PC-9 (cell line): Measurements from ENCODE around the gene PAXX. TPM values are rescaled to one million over a fixed set of nuclear protein-coding genes. Genes with fewer than 3 reads are reported as not detected.
"Not testable (repeated sequence)": the region's sequence is repeated elsewhere in the genome, so short reads cannot be mapped to it uniquely, and the experiment has no call there.

Experiments
- BruUV-seq: library from RNA; stranded (reverse); fragments of 400-500 nt; replicated peaks from 2 replicates; lab custom pipeline; 2021; lab: Mats Ljungman, UMichigan
- CTCF ChIA-PET: fragments of 300-600 bp; sonication (Branson Sonifier 250); formaldehyde crosslinking; loops from one replicate; lab custom pipeline; 2022; ENCODE audit warnings: antibody characterized with exemption; lab: Charles Lee
- POLR2A ChIA-PET: fragments of 300-600 bp; sonication (Branson Sonifier 250); formaldehyde crosslinking; loops from one replicate; lab custom pipeline; 2022; ENCODE audit warnings: antibody characterized with exemption; ENCODE audit not compliant: unreplicated experiment; lab: Charles Lee
- DNase-seq, 2 experiments: peaks; one replicate each; pipeline versions ENCODE4 v3.0.0 to v3.0.0-alpha.2; 2015 to 2022; ENCODE audit warnings: mixed read lengths in 1 of 2
- H2AFZ ChIP-seq: fragments of 200-600 bp; sonication (generic); 2 replicates; pipeline ENCODE4 v1.8.1; 2017; ENCODE audit warnings: antibody characterized with exemption
- H3F3A ChIP-seq: fragments of 200-600 bp; sonication (generic); 2 replicates; pipeline ENCODE4 v1.8.1; 2017; ENCODE audit warnings: antibody characterized with exemption, mild to moderate bottlenecking, low read depth; ENCODE audit not compliant: insufficient read depth
- H3K27ac ChIP-seq: fragments of 200-600 bp; sonication (generic); 2 replicates; pipeline ENCODE4 v1.6.1; 2016; ENCODE audit warnings: mixed run types
- H3K27me3 ChIP-seq: fragments of 200-600 bp; sonication (generic); 2 replicates; pipeline ENCODE4 v1.6.1; 2016; ENCODE audit warnings: low read depth, mixed run types; ENCODE audit not compliant: insufficient read depth
- H3K36me3 ChIP-seq: fragments of 200-600 bp; sonication (generic); 2 replicates; pipeline ENCODE4 v1.6.1; 2016; ENCODE audit warnings: low read depth, mixed run types
- H3K4me1 ChIP-seq: fragments of 200-600 bp; sonication (generic); replicated peaks from 2 replicates; pipeline ENCODE4 v1.6.1; 2016; ENCODE audit warnings: mixed run types; ENCODE audit not compliant: insufficient read depth
- H3K4me2 ChIP-seq: fragments of 200-600 bp; sonication (generic); 2 replicates; pipeline ENCODE4 v1.6.1; 2017; ENCODE audit warnings: mixed run types
- H3K4me3 ChIP-seq: fragments of 200-600 bp; sonication (generic); 2 replicates; pipeline ENCODE4 v1.6.1; 2016; ENCODE audit warnings: mixed run types
- H3K79me2 ChIP-seq: fragments of 200-600 bp; sonication (generic); 2 replicates; pipeline ENCODE4 v1.6.1; 2017; ENCODE audit warnings: low read depth, mixed run types
- H3K9me2 ChIP-seq: fragments of 200-600 bp; sonication (generic); 2 replicates; pipeline ENCODE4 v1.8.1; 2017; ENCODE audit warnings: mild to moderate bottlenecking; ENCODE audit not compliant: insufficient read depth
- H3K9me3 ChIP-seq: fragments of 200-600 bp; sonication (generic); 2 replicates; pipeline ENCODE4 v1.8.1; 2016; ENCODE audit warnings: low read depth; ENCODE audit not compliant: insufficient read depth
- H4K20me1 ChIP-seq: fragments of 200-600 bp; sonication (generic); 2 replicates; pipeline ENCODE4 v1.8.1; 2017; ENCODE audit not compliant: insufficient read depth
- EZH2 ChIP-seq: fragments of 200-600 bp; sonication (generic); IDR thresholded peaks from 2 replicates; pipeline ENCODE4 v1.8.0; 2017; ENCODE audit warnings: antibody characterized with exemption, low read depth
- intact Hi-C: fragments of 100-400 bp; cut with micrococcal nuclease; formaldehyde crosslinking; loops from one replicate; pipeline ENCODE4 v1.10.0; 2022; ENCODE audit not compliant: unreplicated experiment
- total RNA-seq: library from RNA; stranded (reverse); gene quantifications from 2 replicates; pipeline ENCODE4 v1.2.3, GENCODE V29; 2021
- TF ChIP-seq, protein P1 (sequence below): fragments of 200-600 bp; sonication (generic); conservative IDR thresholded peaks from 2 replicates; pipeline ENCODE4 v1.6.1; 2017; ENCODE audit warnings: mixed run types, antibody characterized with exemption, mild to moderate bottlenecking, moderate library complexity

PAXX gene
- total RNA-seq, 1 experiment from 2014 or later: 54.9 TPM

DNA sequence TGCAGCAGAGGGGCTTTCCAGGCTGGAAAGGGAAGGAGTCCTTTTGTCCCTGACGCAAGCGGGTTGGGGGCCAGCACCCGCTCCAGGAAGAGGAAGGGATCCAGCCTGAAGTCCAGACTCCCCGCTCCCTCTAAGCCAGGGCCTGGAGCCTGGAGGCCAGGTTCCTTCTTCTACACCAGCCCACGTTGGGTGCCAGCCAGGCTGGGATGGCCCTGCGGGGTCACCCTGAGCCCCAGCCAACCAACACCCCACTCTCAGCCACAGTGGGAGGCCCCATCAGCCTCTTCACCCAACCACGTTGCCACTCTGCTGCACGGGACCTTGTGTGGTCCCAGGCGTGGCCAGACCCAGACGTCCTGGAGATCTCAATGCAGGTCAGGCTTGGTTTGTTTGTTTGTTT is 40.6 kb downstream of the PAXX start:
- Histone ChIP-seq H3K4me3 (no peak overlapping the region), H3F3A (peaks cover 27% of the 10 kb centered on the region; the same call in 1 of the 2 replicates), H3K36me3 (no peaks in the 10 kb centered on the region), H3K9me2 (no peaks in the 10 kb centered on the region), H2AFZ (no peak overlapping the region), H4K20me1 (0 out of 2 replicates have a peak, but pooled peaks cover 4% of the 10 kb centered on the region), H3K79me2 (no peaks in the 10 kb centered on the region), H3K27ac (no peak overlapping the region), H3K27me3 (no peaks in the 10 kb centered on the region), H3K9me3 (no peaks in the 10 kb centered on the region), H3K4me1 (peaks cover 17% of the 10 kb centered on the region), H3K4me2 (no peak overlapping the region)
- DNase-seq: no peak
- no TSS peak for BruUV-seq
- POLR2A ChIA-PET: no interaction called here
- intact Hi-C loops: no loop called here
- CTCF ChIA-PET: no interaction called here
- TF ChIP-seq, protein P1, sequence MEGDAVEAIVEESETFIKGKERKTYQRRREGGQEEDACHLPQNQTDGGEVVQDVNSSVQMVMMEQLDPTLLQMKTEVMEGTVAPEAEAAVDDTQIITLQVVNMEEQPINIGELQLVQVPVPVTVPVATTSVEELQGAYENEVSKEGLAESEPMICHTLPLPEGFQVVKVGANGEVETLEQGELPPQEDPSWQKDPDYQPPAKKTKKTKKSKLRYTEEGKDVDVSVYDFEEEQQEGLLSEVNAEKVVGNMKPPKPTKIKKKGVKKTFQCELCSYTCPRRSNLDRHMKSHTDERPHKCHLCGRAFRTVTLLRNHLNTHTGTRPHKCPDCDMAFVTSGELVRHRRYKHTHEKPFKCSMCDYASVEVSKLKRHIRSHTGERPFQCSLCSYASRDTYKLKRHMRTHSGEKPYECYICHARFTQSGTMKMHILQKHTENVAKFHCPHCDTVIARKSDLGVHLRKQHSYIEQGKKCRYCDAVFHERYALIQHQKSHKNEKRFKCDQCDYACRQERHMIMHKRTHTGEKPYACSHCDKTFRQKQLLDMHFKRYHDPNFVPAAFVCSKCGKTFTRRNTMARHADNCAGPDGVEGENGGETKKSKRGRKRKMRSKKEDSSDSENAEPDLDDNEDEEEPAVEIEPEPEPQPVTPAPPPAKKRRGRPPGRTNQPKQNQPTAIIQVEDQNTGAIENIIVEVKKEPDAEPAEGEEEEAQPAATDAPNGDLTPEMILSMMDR: no peak
- TF ChIP-seq EZH2: no peak

GRCh38 chr9:137033481-137033880 is 41.3 kb downstream of the PAXX start:
- POLR2A ChIA-PET, H4K20me1 ChIP-seq, H3K4me2 ChIP-seq, BruUV-seq, H2AFZ ChIP-seq, intact Hi-C loops, H3K27me3 ChIP-seq, H3K79me2 ChIP-seq, H3K4me3 ChIP-seq, H3K9me3 ChIP-seq, H3K9me2 ChIP-seq, H3K27ac ChIP-seq, DNase-seq, H3K36me3 ChIP-seq: not testable (repeated sequence)
- CTCF ChIA-PET: interaction anchor here (1.0 kb wide), 1 partner anchor 86 kb away, joined by 5 read pairs; no protein-coding TSS in a partner anchor
- Histone ChIP-seq H3F3A (peaks cover 27% of the 10 kb centered on the region; the same call in 1 of the 2 replicates), H3K4me1 (peaks cover 16% of the 10 kb centered on the region)

DNA sequence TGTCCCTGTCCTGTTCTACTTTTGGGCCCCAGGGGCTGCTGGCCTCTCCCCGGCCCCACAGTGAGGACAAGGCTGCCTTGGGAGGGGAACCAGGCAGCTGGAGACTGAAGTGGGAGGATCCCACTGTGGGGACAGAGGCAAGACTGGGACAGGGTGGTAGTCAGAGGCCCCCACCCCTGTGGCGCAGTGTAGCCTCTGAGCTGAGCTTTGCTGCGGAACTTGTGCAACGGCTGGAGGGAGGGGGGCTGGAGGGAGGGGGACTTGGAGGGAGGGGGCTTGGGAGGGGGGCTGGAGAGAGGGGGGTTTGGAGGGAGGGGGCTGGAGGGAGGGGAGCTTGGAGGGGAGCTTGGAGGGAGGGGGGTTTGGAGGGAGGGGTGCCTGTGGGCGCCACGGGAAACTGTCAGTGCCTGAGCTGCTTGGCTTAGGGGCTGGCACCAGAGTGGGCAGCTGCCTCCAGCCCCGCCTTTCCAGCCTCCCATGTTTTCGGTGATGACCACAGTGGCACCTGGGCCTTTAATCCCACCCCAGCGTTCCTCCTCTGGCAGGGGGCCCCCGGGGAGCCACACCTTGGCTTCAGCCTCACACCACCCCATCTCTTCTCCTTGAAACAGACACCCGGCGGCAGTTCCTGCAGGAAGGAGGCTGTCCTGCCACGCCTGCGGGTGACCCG is 42.0 kb downstream of the PAXX start:
- peak in 1 of 2 experiments; percentile 60 for DNase-seq
- Histone ChIP-seq H3K4me2 (peak overlapping the region; percentile 74), H3K79me2 (no peaks in the 10 kb centered on the region), H3K4me1 (peaks cover 9% of the 10 kb centered on the region), H3K4me3 (peak overlapping the region; percentile 29; the same call in 1 of the 2 replicates), H3K27me3 (no peaks in the 10 kb centered on the region), H3K9me2 (no peaks in the 10 kb centered on the region), H3K36me3 (no peaks in the 10 kb centered on the region), H3K27ac (no peak overlapping the region), H4K20me1 (0 out of 2 replicates have a peak, but pooled peaks cover 4% of the 10 kb centered on the region), H3F3A (peaks cover 27% of the 10 kb centered on the region; the same call in 1 of the 2 replicates), H3K9me3 (no peaks in the 10 kb centered on the region), H2AFZ (no peak overlapping the region)
- intact Hi-C loops: no loop called here
- no TSS peak for BruUV-seq
- TF ChIP-seq, protein P1: no peak
- ChIA-PET CTCF (interaction anchor here (0.6 to 1.8 kb wide), 6 partner anchors 13 to 262 kb away, joined by 3 to 46 read pairs (median 5); no protein-coding TSS in a partner anchor), POLR2A (interaction anchor here (0.6 to 1.1 kb wide), 4 partner anchors 40 to 244 kb away, joined by 4 to 11 read pairs (median 6); partner anchors contain the start of gene TUBB4B)
